Keratinocyte (primary cell): ENCODE measurements around the gene RIPK1.

Experiments used
- CTCF ChIP-seq, 3 experiments: IDR thresholded peaks in 1 of 3; conservative IDR thresholded peaks in 1 of 3; optimal IDR thresholded peaks in 1 of 3; 2 replicates in 2 of 3; 3 replicates in 1 of 3; pipeline versions ENCODE3 to v1.5.1; 2011; ENCODE audit warnings: low read length in 3 of 3, mild to moderate bottlenecking in 3 of 3, moderate library complexity in 2 of 3, control low read depth in 1 of 3, inconsistent platforms in 1 of 3; ENCODE audit not compliant: insufficient read depth in 2 of 3; ENCODE audit errors: extremely low read depth in 1 of 3
- EZH2 ChIP-seq: IDR thresholded peaks from one replicate; pipeline ENCODE4 v1.6.1; 2012; ENCODE audit warnings: inconsistent platforms, mild to moderate bottlenecking, low read length, moderate library complexity

GRCh38 chr6:3037638-3038365 lies 30.5 kb upstream of the RIPK1 start:
- TF ChIP-seq CTCF (optimal IDR thresholded peaks at IDR 0.05 in 1 of 3, IDR thresholded peaks at IDR 0.05 in 1 of 3, conservative IDR thresholded peaks at IDR 0.05 in 1 of 3; ENCODE audit: extremely low read depth in 1 of 3, insufficient read depth in 2 of 3, low read length in 3 of 3) = no peak
- no peak for TF ChIP-seq EZH2
